Ovary (tissue), 3 donors: ENCODE measurements around the gene DPM3.

ENCODE experiments used
- CTCF ChIP-seq, 3 donors: fragments of 450-650 bp in 2 of 3; fragments of 200-600 bp in 1 of 3; IDR thresholded peaks; one replicate each; pipeline versions ENCODE4 v1.5.1 to v1.8.0; 2016 to 2022; ENCODE audit warnings: antibody characterized with exemption in 3 of 3, mild to moderate bottlenecking in 1 of 3
- EP300 ChIP-seq: sonication (generic); formaldehyde crosslinking; IDR thresholded peaks from one replicate; pipeline ENCODE4 v1.6.1; 2017; ENCODE audit warnings: antibody characterized with exemption
- POLR2A ChIP-seq: fragments of 450-650 bp; IDR thresholded peaks from one replicate; pipeline ENCODE4 v1.6.1; 2017; ENCODE audit warnings: antibody characterized with exemption, mild to moderate bottlenecking, moderate library complexity
- donor health status: DM: no; HTN: no; CAD: no.

- TF ChIP-seq CTCF (IDR thresholded peaks at IDR 0.05) = no peak
- no peak for TF ChIP-seq POLR2A
- TF ChIP-seq EP300 = no peak
Measured at GRCh38 chr1:155113450-155113980, 26.8 kb downstream of the DPM3 start.
